ENCODE measurements around the gene GLO1. TPM values are rescaled to one million over a fixed set of nuclear protein-coding genes. Genes with fewer than 3 reads are reported as not detected.

Gene GLO1
- total RNA-seq, 1 experiment from 2014 or later: 125 TPM

GRCh38 chr6:38688579-38689087, 14.3 kb downstream of the GLO1 start:
- BruUV-seq (replicated peaks): no TSS peak
- POLR2A ChIA-PET: no interaction called here

GRCh38 chr6:38687549-38687948, 15.4 kb downstream of the GLO1 start:
- ChIA-PET CTCF (no interaction called here), POLR2A (no interaction called here)
- no peak for TF ChIP-seq TCF7L2 (IDR thresholded peaks at IDR 0.05; ENCODE audit: low read depth, low read length)
- no peak for TF ChIP-seq SIN3A (IDR thresholded peaks at IDR 0.05; ENCODE audit: borderline replicate concordance, insufficient read depth, low read depth, low read length)
- TF ChIP-seq POLR2AphosphoS5 (IDR thresholded peaks at IDR 0.05; ENCODE audit: low read depth, low read length): no peak
- no peak for TF ChIP-seq CTCF (IDR thresholded peaks at IDR 0.05)
- TF ChIP-seq REST (IDR thresholded peaks at IDR 0.05; ENCODE audit: insufficient read depth in 1 of 2, low read depth in 2 of 2, low read length in 1 of 2): no peak
- ATAC-seq (no peak), DNase-seq (ENCODE audit: low read depth, low spot score) (no peak)
- intact Hi-C loops (cut with micrococcal nuclease; ENCODE audit: unreplicated experiment) (no loop called here), in situ Hi-C loops (cut with HindIII; ENCODE audit: low pct_unique_long_range_greater_than_20kb, low sequenced_read_pairs) (no loop called here)
- Histone ChIP-seq H3K36me3 (ENCODE audit: control insufficient read depth, insufficient read depth, low read length) (peaks cover 15% of the 10 kb centered on the region), H3K4me3 (ENCODE audit: low read depth in 2 of 2, low read length in 2 of 2) (no peak overlapping the region), H3K27me3 (ENCODE audit: control insufficient read depth, insufficient read depth, low read length) (no peaks in the 10 kb centered on the region), H3K4me1 (ENCODE audit: control insufficient read depth, insufficient read depth, low read length) (no peaks in the 10 kb centered on the region), H3K9me3 (ENCODE audit: control insufficient read depth, insufficient read depth, low read depth, low read length) (no peaks in the 10 kb centered on the region), H3K27ac (ENCODE audit: low read length) (no peak overlapping the region)
- BruUV-seq (replicated peaks): no TSS peak

More at GRCh38 chr6:38688579-38689087, 14.3 kb downstream of the GLO1 start:
- ATAC-seq (no peak), DNase-seq (ENCODE audit: low read depth, low spot score) (no peak)
- in situ Hi-C loops (cut with HindIII; ENCODE audit: low pct_unique_long_range_greater_than_20kb, low sequenced_read_pairs): no loop called here
- no peak overlapping the region for H3K27ac ChIP-seq (ENCODE audit: low read length)
- H3K9me3 ChIP-seq (ENCODE audit: control insufficient read depth, insufficient read depth, low read depth, low read length): no peaks in the 10 kb centered on the region
- TF ChIP-seq CTCF (IDR thresholded peaks at IDR 0.05): no peak
- no peak for TF ChIP-seq REST (IDR thresholded peaks at IDR 0.05; ENCODE audit: insufficient read depth in 1 of 2, low read depth in 2 of 2, low read length in 1 of 2)
- no peak for TF ChIP-seq POLR2AphosphoS5 (IDR thresholded peaks at IDR 0.05; ENCODE audit: low read depth, low read length)
- TF ChIP-seq TCF7L2 (IDR thresholded peaks at IDR 0.05; ENCODE audit: low read depth, low read length): no peak
- H3K4me1 ChIP-seq (ENCODE audit: control insufficient read depth, insufficient read depth, low read length): no peaks in the 10 kb centered on the region
- H3K27me3 ChIP-seq (ENCODE audit: control insufficient read depth, insufficient read depth, low read length): no peaks in the 10 kb centered on the region
- H3K36me3 ChIP-seq (ENCODE audit: control insufficient read depth, insufficient read depth, low read length): peaks cover 8% of the 10 kb centered on the region; the same call in 1 of the 2 replicates
- CTCF ChIA-PET: no interaction called here
- no peak overlapping the region for H3K4me3 ChIP-seq (ENCODE audit: low read depth in 2 of 2, low read length in 2 of 2)
- intact Hi-C loops (cut with micrococcal nuclease; ENCODE audit: unreplicated experiment): no loop called here

Data from Panc1 (cell line).